ENCODE measurements around the gene NUMA1. TPM values are rescaled to one million over a fixed set of nuclear protein-coding genes. Genes with fewer than 3 reads are reported as not detected.
A peak's percentile ranks its signal among the peaks of the same experiment; 100 is the strongest.

Gene NUMA1
- total and polyA plus RNA-seq, 4 donors, result 19.5 to 93.2 (median 42.1) TPM

DNA sequence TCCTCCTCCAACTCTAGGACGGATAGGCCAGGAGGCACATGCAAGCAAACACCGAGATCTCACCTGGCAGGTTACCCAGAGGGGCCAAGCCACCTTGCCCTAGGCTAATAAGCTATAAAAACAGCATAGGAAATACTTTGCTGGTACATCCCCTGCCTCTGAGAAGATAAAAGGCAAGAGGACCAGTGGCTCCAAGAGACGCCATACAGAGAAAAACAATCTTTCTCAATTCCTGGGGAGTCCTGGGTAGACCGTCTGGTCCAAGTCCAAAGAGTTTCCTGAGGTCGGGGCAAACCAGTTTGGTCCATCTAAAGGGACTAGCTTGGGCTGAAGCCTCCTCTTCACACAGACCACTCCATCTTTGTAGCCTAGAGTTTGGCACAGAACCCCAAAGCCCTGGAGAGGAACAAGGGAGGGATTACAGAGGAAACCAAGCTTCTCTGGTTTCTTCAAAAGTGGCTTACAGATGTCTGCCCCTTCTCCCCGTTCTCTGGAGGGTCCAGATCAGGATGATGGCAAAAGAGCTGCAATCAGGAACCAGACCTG lies 40.4 kb downstream of the NUMA1 start:
- no peaks in the 10 kb centered on the region for H3K27me3 ChIP-seq (ENCODE audit: control insufficient read depth in 4 of 4, insufficient read depth in 4 of 4, low read length in 3 of 4)
- no peak for TF ChIP-seq YY1 (IDR thresholded peaks at IDR 0.05)
- TF ChIP-seq HNF4A (conservative IDR thresholded peaks at IDR 0.05), result peak in 1 of 2 donors; percentile 19
- H3K9ac ChIP-seq (ENCODE audit: low read depth in 1 of 2, low read length in 2 of 2), result peak overlapping the region; percentile 64 to 66
- peak overlapping the region; percentile 56 to 87 (median 62) for H3K4me3 ChIP-seq (ENCODE audit: low read depth in 1 of 3, low read length in 3 of 3)
- peak overlapping the region; percentile 90 to 95 for H3K27ac ChIP-seq (ENCODE audit: low read depth in 1 of 2, low read length in 2 of 2)
- peaks cover 10 to 34% (median 24%) of the 10 kb centered on the region in 4 donors for H3K4me1 ChIP-seq (ENCODE audit: control insufficient read depth in 4 of 4, insufficient read depth in 4 of 4, low read length in 3 of 4)
- WGBS, result 7% methylated on average over 6 of the region's 6 CpGs
- no peaks in the 10 kb centered on the region for H3K9me3 ChIP-seq (ENCODE audit: control insufficient read depth in 4 of 4, low read length in 3 of 4)
- DNase-seq (ENCODE audit: low spot score), result no peak
- H3K36me3 ChIP-seq (ENCODE audit: control insufficient read depth in 4 of 4, insufficient read depth in 3 of 4, low read depth in 1 of 4, low read length in 3 of 4), result peaks cover 0 to 2% (median 0%) of the 10 kb centered on the region in 4 donors

DNA sequence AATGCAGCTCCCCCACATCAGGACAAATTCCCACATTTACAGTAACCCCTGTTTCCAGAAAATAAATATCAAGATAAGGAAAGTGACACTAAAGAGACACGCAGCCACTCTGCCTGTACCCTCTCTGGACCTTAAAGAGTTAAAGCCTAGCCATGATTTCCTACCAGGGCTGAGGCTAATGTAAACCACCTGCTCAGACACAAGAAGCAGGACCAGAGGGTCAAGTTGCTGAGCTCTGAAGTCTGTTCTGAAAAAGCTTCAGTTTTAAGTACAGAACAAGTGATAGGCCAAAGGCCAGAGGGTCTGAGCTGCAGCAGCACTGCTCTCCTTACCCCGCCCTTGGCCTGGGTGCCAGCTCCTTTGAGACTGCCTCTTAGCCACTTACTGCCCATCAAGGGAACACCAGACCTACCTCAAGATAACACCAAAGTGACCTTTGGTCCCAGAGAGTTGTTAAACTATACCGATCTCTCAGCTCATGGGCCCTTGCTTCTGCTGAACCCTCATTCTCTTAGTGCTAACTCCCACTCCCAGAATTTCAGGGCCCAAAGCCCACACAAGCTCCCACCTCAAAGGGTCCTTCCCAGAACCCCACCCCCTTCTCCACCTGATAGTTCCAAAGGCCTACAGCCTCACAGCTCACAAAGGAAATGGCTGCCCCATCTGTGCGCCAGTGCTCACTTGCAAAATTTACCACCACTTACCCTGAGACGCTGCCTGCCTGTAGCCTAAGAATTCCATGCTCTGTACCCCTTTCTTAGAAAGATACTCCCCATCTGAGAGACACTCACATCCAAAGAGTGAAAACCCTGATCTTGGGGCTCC lies 41.1 kb downstream of the NUMA1 start:
- TF ChIP-seq FOXA2 (IDR thresholded peaks at IDR 0.05) (no peak), TAF1 (conservative IDR thresholded peaks at IDR 0.05) (no peak)
- TF ChIP-seq, protein P1, sequence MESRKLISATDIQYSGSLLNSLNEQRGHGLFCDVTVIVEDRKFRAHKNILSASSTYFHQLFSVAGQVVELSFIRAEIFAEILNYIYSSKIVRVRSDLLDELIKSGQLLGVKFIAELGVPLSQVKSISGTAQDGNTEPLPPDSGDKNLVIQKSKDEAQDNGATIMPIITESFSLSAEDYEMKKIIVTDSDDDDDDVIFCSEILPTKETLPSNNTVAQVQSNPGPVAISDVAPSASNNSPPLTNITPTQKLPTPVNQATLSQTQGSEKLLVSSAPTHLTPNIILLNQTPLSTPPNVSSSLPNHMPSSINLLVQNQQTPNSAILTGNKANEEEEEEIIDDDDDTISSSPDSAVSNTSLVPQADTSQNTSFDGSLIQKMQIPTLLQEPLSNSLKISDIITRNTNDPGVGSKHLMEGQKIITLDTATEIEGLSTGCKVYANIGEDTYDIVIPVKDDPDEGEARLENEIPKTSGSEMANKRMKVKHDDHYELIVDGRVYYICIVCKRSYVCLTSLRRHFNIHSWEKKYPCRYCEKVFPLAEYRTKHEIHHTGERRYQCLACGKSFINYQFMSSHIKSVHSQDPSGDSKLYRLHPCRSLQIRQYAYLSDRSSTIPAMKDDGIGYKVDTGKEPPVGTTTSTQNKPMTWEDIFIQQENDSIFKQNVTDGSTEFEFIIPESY (IDR thresholded peaks at IDR 0.05), result no peak
- Histone ChIP-seq H3K27ac (ENCODE audit: low read depth in 1 of 2, low read length in 2 of 2) (peak overlapping the region; percentile 90 to 95), H3K4me3 (ENCODE audit: low read depth in 1 of 3, low read length in 3 of 3) (peak overlapping the region in 2 of 3 donors; percentile 56 to 87), H3K9ac (ENCODE audit: low read depth in 1 of 2, low read length in 2 of 2) (peak overlapping the region; percentile 52 to 66), H3K4me1 (ENCODE audit: control insufficient read depth in 4 of 4, insufficient read depth in 4 of 4, low read length in 3 of 4) (peaks cover 10 to 34% (median 24%) of the 10 kb centered on the region in 4 donors), H3K36me3 (ENCODE audit: control insufficient read depth in 4 of 4, insufficient read depth in 3 of 4, low read depth in 1 of 4, low read length in 3 of 4) (peaks cover 0 to 3% (median 1%) of the 10 kb centered on the region in 4 donors), H3K9me3 (ENCODE audit: control insufficient read depth in 4 of 4, low read length in 3 of 4) (no peaks in the 10 kb centered on the region), H3K27me3 (ENCODE audit: control insufficient read depth in 4 of 4, insufficient read depth in 4 of 4, low read length in 3 of 4) (no peaks in the 10 kb centered on the region)
- no peak for DNase-seq (ENCODE audit: low spot score)
- 50% methylated on average over 5 of the region's 5 CpGs for WGBS

DNA sequence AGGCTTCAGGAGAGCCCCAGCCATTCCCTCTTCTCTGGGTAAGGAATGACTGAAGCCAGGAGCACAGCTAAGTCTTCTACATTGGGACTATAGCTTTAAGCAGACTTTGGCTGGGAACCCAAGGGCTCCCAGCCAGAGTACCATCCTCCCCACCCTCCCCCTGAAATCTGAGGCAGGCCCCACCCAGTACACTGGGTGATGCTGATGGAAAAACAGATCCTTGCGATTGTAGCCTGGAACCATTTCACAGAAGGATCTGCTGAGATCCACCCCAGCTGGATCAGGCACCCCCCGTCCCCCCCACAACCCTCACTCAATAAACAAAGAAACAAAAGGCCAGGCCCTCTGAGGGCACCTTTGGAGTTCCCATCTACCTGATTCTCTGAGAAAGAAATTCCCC lies 41.9 kb downstream of the NUMA1 start:
- 33% methylated on average over 2 of the region's 2 CpGs for WGBS
- no peak for TF ChIP-seq HNF4G (IDR thresholded peaks at IDR 0.05)
- TF ChIP-seq TAF1 (conservative IDR thresholded peaks at IDR 0.05), result no peak
- no peak for TF ChIP-seq NR2F2 (IDR thresholded peaks at IDR 0.05)
- TF ChIP-seq SP1 (IDR thresholded peaks at IDR 0.05), result no peak
- no peak for TF ChIP-seq YY1 (IDR thresholded peaks at IDR 0.05)
- TF ChIP-seq, protein P2, sequence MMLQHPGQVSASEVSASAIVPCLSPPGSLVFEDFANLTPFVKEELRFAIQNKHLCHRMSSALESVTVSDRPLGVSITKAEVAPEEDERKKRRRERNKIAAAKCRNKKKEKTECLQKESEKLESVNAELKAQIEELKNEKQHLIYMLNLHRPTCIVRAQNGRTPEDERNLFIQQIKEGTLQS (IDR thresholded peaks at IDR 0.05), result no peak
- TF ChIP-seq, protein P1 (IDR thresholded peaks at IDR 0.05), result no peak
- TF ChIP-seq RXRA (IDR thresholded peaks at IDR 0.05), result no peak
- TF ChIP-seq, protein P3, sequence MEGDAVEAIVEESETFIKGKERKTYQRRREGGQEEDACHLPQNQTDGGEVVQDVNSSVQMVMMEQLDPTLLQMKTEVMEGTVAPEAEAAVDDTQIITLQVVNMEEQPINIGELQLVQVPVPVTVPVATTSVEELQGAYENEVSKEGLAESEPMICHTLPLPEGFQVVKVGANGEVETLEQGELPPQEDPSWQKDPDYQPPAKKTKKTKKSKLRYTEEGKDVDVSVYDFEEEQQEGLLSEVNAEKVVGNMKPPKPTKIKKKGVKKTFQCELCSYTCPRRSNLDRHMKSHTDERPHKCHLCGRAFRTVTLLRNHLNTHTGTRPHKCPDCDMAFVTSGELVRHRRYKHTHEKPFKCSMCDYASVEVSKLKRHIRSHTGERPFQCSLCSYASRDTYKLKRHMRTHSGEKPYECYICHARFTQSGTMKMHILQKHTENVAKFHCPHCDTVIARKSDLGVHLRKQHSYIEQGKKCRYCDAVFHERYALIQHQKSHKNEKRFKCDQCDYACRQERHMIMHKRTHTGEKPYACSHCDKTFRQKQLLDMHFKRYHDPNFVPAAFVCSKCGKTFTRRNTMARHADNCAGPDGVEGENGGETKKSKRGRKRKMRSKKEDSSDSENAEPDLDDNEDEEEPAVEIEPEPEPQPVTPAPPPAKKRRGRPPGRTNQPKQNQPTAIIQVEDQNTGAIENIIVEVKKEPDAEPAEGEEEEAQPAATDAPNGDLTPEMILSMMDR (IDR thresholded peaks at IDR 0.05; ENCODE audit: low read depth, low read length, missing input control), result no peak
- TF ChIP-seq GABPA (IDR thresholded peaks at IDR 0.05 in 1 of 2, conservative IDR thresholded peaks at IDR 0.05 in 1 of 2), result no peak
- no peak for TF ChIP-seq EGR1 (IDR thresholded peaks at IDR 0.05; ENCODE audit: low read depth in 2 of 2)
- no peak for TF ChIP-seq HNF4A (conservative IDR thresholded peaks at IDR 0.05)
- H3K4me1 ChIP-seq (ENCODE audit: control insufficient read depth in 4 of 4, insufficient read depth in 4 of 4, low read length in 3 of 4), result peaks cover 10 to 34% (median 24%) of the 10 kb centered on the region in 4 donors
- H3K36me3 ChIP-seq (ENCODE audit: control insufficient read depth in 4 of 4, insufficient read depth in 3 of 4, low read depth in 1 of 4, low read length in 3 of 4), result peaks cover 0 to 7% (median 5%) of the 10 kb centered on the region in 4 donors
- peak overlapping the region; percentile 90 to 95 for H3K27ac ChIP-seq (ENCODE audit: low read depth in 1 of 2, low read length in 2 of 2)
- H3K9me3 ChIP-seq (ENCODE audit: control insufficient read depth in 4 of 4, low read length in 3 of 4), result no peaks in the 10 kb centered on the region
- no peak for DNase-seq (ENCODE audit: low spot score)
- no peaks in the 10 kb centered on the region for H3K27me3 ChIP-seq (ENCODE audit: control insufficient read depth in 4 of 4, insufficient read depth in 4 of 4, low read length in 3 of 4)
- no peak overlapping the region for H3K4me3 ChIP-seq (ENCODE audit: low read depth in 1 of 3, low read length in 3 of 3)
- H3K9ac ChIP-seq (ENCODE audit: low read depth in 1 of 2, low read length in 2 of 2), result no peak overlapping the region

All from liver (tissue), 9 donors.